ENCODE measurements around the gene SOX9. TPM values are rescaled to one million over a fixed set of nuclear protein-coding genes. Genes with fewer than 3 reads are reported as not detected.

SOX9 gene
- total RNA-seq, 1 donor: 1.7 TPM

DNA sequence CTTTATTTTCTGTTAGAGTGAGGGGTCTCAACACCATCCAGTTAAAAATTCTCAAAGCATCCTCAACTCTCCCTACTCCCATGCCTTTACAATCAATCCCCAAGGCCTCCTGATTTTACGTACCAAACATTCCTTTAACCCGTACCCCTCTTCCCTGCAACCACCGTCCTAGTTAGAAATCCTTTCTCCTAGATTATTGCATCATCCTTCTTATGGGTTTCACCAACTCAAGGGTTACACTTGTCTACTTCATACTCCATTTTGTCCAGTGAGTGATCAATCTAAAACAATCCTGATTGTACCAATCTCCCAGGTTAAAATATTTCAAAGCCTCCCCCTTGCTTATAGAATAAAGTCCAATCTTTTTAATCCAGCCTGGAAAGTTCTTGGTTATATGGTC is 24.7 kb downstream of the SOX9 start:
- TF ChIP-seq, protein P1, sequence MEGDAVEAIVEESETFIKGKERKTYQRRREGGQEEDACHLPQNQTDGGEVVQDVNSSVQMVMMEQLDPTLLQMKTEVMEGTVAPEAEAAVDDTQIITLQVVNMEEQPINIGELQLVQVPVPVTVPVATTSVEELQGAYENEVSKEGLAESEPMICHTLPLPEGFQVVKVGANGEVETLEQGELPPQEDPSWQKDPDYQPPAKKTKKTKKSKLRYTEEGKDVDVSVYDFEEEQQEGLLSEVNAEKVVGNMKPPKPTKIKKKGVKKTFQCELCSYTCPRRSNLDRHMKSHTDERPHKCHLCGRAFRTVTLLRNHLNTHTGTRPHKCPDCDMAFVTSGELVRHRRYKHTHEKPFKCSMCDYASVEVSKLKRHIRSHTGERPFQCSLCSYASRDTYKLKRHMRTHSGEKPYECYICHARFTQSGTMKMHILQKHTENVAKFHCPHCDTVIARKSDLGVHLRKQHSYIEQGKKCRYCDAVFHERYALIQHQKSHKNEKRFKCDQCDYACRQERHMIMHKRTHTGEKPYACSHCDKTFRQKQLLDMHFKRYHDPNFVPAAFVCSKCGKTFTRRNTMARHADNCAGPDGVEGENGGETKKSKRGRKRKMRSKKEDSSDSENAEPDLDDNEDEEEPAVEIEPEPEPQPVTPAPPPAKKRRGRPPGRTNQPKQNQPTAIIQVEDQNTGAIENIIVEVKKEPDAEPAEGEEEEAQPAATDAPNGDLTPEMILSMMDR (IDR thresholded peaks at IDR 0.05; ENCODE audit: insufficient read depth, low read depth, low read length): no peak
- no peak overlapping the region for H3K4me3 ChIP-seq (ENCODE audit: low read depth, low read length)
- DNase-seq (ENCODE audit: low read depth): no peak

DNA sequence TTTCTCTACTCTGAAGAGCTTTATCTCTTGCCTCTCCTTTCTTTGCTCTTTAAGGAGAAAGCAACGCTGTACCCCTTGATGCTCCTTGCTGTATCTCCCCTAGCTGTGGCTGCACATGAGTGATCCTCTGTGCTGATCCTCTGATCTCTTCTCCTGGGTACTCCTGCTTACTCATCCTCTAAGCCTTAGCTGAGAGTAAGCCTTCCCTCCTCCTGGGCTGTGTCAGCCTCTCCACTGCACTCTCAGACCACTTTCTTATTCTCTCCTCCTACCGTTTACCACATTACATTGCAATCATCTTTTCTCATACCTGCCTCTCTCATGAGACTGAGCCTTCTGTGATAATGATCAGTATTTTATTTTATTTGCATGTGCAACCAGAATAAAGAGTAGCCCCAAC is 25.1 kb downstream of the SOX9 start:
- TF ChIP-seq, protein P1 (IDR thresholded peaks at IDR 0.05; ENCODE audit: insufficient read depth, low read depth, low read length): no peak
- DNase-seq (ENCODE audit: low read depth): no peak
- H3K4me3 ChIP-seq (ENCODE audit: low read depth, low read length): no peak overlapping the region

DNA sequence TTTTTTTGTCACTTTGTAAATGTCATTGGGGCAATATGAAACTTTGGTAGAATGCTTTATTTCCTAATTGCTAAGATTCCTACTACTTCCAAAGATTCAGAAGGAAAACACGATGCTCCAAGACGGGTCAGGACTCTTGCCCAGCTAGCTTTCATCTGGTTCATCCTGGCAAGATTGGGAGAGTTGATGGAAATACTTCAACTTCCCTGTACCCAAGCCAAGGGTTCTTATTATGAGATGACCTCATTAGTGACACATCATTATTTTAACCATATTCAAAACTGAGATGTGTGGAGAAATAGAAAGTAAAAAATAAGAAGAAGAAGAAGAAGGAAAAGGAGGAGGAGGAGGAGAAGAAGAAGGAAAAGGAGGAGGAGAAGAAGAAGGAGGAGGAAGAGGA is 25.6 kb downstream of the SOX9 start:
- H3K4me3 ChIP-seq (ENCODE audit: low read depth, low read length): no peak overlapping the region
- no peak for DNase-seq (ENCODE audit: low read depth)
- TF ChIP-seq, protein P1 (IDR thresholded peaks at IDR 0.05; ENCODE audit: insufficient read depth, low read depth, low read length): no peak

DNA sequence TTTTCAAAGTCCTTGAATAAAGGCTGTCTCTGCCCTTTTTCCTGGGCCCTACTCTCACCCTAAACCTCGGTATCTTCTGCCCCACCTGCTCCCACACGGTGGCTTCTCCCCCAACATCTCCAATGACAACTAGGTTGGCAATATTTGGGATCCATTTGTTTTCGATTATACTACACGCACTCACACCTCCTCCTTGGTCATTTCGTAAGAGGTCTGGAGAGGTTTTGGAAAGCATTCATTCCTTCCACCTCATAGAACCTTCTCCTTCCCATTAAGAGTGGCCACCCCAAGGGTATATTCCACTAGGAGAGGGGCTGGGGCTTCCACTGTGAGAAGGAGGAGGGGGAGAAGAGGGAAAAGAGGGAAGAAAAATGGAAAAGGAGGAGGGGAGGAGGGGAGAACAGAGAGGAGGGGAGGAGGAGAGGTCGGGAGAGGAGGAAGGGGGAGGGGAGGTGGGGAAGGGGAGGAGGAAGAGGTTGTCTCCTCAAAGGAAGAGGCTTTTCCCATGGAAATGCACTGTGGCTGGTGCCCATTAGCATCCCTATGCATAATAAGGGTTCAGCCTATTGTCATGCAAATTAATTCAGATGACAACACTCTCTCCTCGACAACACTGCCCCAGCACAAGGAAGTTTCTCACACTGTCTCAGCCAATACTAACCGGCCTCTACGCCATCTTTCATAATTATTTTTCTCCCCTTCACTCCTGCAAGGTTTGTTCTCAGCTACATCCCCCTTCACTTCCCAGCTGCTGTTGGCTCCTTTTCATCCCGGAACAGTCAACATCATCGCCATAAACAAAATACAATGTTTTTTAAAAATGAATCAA is 30.0 kb downstream of the SOX9 start:
- no peak overlapping the region for H3K4me3 ChIP-seq (ENCODE audit: low read depth, low read length)
- DNase-seq (ENCODE audit: low read depth): no peak
- TF ChIP-seq, protein P1 (IDR thresholded peaks at IDR 0.05; ENCODE audit: insufficient read depth, low read depth, low read length): no peak

DNA sequence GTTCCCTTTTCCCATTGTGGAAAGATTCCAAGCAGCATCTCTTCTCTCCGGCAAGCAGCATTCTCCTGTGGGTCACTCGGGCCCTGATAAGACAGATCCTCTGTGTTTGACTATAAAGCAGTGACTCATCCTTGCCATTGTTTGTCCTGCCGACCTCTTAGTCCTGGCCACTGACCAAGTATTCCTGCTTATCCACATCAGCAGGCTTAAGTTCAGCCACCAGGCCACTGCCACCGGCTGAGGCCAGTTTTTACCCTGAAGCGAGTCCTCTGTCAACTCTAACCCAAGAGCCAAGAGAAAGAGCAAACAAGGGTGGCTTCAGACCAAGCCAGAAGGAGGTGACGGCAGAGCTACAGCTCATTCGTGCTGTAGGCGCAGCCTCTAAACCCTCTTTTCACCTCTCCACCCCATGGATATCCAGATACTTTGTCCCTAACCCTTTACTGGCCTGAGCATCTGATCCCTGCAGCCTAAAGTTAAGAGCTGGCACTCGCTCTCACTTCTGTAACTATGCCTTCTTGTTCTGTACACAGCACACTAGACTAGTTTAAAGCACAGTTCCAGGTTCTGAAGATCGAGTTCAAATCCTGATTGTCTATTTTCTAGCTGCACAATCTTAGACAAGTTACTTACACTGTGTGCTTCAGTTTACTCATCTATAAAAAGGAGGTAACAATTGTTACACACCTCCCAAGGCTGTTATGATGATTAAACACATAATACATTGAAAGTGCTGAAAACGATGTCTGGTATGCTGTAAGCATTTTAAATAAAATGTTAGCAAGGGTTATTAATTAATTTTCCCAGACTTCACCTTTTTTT is 31.0 kb downstream of the SOX9 start:
- TF ChIP-seq, protein P1 (IDR thresholded peaks at IDR 0.05; ENCODE audit: insufficient read depth, low read depth, low read length): no peak
- H3K4me3 ChIP-seq (ENCODE audit: low read depth, low read length): no peak overlapping the region
- DNase-seq (ENCODE audit: low read depth): peak; percentile 38

DNA sequence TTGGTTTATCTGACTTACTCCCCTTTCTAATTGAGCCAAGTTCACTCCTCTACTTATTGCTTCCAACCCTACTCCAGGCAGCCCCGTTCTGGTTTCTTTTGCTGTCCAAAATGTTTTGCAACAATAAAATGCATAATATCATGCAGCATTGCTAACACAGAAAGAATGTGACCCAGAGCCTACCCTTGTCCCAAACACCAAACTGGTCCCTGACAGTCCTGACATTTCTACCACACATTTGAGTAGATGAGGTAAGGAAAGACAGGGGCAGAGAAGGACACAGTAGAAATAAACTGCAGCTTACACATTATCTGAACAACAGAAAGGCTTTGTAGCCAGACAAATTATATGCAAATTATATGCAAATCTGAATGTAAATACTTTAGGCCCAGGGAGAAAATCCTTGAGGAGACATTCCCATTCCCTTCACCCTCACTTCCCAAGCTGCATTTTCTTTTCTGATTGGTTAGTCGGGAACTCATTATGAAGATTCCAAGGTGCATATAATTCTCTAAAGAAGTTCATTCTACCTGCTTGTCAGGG is 31.6 kb downstream of the SOX9 start:
- H3K4me3 ChIP-seq (ENCODE audit: low read depth, low read length): no peak overlapping the region
- peak; percentile 17 for DNase-seq (ENCODE audit: low read depth)
- TF ChIP-seq, protein P1 (IDR thresholded peaks at IDR 0.05; ENCODE audit: insufficient read depth, low read depth, low read length): no peak

Data from fibroblast of villous mesenchyme (primary cell).